NCI-H1436 treated with DMSO at 0.1 percent for 48 hours (cell line): ENCODE data around the gene RCN2.
"Not testable (repeated sequence)": the region's sequence is repeated elsewhere in the genome, so short reads cannot be mapped to it uniquely, and the experiment has no call there.

Experiments used
- DNase-seq: peaks from one replicate; lab custom pipeline; 2025; lab: John Stamatoyannopoulos, UW

The RCN2 gene, protein sequence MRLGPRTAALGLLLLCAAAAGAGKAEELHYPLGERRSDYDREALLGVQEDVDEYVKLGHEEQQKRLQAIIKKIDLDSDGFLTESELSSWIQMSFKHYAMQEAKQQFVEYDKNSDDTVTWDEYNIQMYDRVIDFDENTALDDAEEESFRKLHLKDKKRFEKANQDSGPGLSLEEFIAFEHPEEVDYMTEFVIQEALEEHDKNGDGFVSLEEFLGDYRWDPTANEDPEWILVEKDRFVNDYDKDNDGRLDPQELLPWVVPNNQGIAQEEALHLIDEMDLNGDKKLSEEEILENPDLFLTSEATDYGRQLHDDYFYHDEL

DNA sequence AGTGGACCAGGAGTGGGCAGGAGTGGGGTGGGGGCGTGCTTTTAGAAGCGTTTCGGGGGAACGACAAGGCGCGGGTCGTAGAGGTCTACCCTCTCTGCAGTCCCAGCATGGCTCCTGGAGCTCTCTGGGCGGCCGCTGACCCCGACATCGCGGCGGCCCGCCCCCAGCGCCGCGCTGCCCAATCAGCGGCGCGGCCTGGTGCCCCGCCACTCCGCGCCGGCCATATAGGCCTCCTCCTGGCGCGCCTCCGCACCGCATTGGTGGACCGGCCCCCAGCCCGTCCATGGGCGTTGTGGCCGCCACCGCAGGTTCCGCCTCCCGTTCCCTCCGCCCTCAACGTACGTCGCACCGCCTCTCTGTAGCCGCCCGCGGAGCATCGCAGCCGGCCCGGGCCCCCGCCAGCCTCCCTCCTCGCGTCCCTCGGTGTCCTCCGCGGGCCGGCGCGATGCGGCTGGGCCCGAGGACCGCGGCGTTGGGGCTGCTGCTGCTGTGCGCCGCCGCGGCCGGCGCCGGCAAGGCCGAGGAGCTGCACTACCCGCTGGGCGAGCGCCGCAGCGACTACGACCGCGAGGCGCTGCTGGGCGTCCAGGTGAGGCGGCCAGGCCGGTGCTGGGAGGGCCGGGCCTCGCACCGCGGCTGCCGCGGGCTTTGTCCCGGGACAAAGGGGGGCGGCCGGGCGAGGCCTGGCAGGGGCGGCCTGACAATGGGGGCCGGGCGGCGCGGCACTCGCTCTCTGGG lies at the start of gene RCN2:
Gene RCN2 (plus strand): TSS at position 353 of the 738 bp plus-strand sequence. CDS start 93 bp downstream, at position 446.
- peak; percentile 66 for DNase-seq

DNA sequence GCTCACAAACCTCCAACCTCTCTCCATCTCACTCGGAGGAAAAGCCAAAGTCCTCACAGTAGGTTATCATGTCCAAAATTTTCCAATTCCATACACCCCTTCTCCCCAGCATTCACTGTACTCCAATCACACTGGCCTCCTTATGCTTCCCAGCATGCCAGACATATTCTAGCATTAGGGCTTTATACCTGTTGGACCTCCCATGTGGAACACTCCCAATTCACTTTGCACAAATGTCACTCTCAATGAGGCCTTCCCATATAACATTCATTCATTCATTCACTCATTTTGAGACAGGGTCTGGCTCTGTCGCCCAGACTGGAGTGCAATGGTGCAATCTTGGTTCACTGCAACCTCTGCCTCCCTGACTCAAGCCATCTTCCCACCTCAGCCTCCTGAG lies 46.3 kb upstream of the RCN2 start:
- DNase-seq: no peak

DNA sequence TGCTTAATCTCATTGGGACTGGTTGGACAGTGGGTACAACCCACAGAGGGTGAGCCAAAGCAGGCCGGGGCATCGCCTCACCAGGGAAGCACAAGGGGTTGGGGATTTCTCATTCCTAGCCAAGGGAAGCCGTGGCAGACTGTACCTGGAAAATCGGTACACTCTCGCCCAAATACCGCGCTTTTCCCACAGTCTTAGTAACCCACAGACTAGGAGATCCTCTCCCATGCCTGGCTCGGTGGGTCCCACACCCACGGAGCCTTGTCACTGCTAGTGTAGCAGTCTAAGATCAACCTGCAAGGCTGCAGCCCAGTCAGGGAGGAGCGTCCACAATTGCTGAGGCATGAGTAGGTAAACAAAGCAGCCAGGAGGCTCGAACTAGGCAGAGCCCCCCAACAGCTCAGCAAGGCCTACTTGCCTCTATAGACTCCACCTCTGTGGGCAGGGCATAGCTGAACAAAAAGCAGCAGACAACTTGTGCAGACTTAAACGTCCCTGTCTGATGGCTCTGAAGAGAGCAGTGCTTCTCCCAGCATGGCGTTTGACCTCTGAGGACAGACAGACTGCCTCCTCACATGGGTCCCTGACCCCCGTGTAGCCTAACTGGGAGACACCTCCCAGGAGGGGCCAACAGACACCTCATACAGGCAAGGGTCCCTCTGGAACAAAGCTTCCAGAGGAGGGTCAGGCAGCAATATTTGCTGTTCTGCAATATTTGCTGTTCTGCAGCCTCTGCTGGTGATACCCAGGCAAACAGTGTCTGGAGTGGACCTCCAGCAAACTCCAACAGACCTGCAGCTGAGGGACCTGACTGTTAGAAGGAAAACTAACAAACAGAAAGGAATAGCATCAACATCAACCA lies 44.0 kb upstream of the RCN2 start:
- DNase-seq: not testable (repeated sequence)

DNA sequence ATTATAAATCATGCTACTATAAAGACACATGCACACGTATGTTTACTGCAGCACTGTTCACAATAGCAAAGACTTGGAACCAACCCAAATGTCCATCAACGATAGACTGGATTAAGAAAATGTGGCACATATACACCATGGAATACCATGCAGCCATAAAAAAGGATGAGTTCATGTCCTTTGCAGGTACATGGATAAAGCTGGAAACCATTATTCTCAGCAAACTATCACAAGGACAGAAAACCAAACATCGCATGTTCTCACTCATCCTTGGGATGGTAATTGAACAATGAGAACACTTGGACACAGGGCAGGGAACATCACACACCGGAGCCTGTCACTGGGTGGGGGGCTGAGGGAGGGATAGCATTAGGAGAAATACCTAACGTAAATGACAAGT lies 38.7 kb upstream of the RCN2 start:
- DNase-seq: not testable (repeated sequence)

DNA sequence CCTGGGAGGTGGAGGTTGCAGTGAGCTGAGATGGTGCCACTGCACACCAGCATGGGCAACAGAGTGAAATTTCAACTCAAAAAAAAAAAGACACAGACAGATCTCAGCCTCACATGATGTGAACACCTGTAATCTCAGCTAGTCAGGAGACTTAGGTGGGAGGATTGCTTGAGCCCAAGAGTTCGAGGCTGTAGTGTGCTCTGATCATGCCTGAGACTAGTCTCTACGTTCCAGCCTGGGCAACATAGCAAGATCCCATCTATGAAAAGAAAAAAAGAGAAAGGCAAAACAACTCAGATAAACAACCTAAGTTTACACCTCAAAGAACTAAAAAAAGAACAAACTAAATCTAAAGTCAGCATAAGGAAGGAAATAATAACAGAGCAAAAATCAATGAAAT lies 37.4 kb upstream of the RCN2 start:
- no peak for DNase-seq

DNA sequence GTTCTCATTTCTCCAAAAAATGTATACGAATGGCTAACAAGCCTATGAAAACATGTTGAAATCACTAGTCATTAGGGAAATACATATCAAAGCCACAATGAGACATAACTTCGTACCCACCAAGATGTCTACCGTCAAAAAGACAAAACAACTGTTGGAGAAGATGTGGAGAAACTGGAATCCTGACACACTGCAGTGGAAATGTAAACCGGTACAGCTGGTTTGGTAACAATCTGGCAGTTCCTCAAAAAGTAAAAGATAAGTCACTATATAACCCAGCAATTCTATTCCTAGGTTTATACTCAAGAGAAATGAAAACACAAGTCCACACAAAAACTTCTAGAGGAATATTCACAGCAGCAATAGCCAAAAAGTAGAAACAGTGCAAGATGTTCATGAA lies 33.4 kb upstream of the RCN2 start:
- no peak for DNase-seq

DNA sequence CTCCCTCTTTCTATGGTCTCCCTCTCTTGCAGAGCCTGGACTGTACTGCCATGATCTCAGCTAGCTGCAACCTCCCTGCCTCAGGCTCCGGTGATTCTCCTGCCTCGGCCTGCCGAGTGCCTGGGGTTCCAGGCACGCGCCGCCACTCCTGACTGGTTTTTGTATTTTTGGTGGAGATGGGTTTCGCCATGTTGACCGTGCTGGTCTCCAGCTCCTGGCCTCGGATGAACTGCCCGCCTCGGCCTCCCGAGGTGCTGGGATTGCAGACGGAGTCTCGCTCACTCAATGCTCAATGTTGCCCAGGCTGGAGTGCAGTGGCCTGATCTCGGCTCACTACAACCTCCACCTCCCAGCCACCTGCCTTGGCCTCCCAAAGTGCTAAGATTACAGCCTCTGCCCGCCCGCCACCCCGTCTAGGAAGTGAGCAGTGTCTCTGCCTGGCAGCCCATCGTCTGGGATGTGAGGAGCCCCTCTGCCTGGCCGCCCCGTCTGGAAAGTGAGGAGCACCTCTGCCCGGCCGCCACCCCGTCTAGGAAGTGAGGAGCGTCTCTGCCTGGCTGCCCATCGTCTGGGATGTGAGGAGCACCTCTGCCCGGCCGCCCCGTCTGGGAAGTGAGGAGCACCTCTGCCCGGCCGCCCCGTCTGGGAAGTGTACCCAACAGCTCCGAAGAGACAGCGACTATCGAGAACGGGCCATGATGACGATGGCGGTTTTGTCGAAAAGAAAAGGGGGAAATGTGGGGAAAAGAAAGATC lies 32.2 kb upstream of the RCN2 start:
- not testable (repeated sequence) for DNase-seq

DNA sequence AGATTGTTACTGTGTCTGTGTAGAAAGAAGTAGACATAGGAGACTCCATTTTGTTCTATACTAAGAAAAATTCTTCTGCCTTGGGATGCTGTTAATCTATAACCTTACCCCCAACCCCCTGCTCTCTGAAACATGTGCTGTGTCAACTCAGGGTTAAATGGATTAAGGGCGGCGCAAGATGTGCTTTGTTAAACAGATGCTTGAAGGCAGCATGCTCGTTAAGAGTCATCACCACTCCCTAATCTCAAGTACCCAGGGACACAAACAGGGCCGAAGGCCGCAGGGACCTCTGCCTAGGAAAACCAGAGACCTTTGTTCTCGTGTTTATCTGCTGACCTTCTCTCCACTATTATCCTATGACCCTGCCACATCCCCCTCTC lies 31.6 kb upstream of the RCN2 start:
- DNase-seq: not testable (repeated sequence)

DNA sequence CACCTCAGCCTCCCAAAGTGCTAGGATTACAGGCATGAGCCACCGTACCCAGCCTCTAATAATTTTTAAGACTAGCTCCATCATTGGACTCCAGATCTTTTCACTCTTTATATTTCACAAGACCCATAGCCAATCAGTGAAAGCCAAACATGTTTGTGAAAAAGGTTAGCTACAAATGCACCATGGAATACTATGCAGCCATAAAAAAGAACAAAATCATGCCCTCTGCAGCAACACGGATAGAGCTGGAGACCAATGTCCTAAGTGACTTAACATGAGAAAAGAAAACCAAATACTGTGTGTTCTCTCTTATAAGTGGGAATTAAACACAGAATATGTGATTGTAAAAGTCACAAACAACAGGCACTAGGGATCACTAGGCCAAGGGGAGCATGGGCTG lies 29.6 kb upstream of the RCN2 start:
- DNase-seq: no peak

DNA sequence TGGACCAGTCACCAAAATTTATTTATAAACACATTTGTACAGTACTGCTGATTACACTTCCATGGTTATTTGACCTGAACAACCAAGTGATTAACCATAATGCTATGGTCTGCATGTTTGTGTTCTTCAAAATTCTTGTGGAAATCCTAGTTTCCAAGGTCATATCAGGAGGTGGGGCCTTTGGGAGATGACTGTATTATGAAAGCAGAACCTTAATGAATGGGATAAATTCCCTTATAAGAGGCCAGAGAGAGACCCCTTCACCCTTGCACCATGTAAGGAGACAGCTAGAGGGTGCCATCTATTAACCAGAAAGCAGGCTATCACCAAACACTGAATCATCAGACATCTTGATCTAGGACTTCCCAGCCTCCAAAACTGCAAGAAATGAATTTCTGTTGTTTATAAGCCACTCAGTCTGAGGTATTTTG lies 28.3 kb upstream of the RCN2 start:
- DNase-seq: no peak

DNA sequence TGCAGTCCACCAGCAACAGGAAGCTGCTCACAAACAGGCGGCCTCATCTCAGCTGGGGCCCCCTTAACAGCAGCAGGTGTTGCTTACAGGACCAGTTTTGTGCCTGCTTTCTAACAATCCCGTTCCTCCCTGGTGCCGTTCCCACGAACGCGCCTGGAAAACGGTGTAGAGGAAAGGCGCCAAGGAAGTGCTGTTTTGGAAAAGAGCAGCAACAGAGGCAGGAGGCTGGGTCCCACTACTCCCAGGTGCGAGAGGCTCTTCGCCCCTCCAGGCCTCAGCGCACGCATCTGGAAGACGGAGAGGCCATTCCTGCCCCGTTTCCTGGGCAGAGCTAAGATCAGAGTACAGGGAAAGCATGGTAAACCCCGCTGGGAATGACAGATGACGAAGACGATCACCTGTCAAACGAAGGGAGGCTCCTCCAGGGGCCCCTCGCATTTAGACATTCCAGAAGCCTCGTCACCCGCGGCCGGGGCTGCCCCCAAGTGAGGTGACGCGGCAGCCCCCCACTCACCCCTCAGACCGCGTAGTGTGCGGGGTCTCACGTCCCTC lies 27.0 kb upstream of the RCN2 start:
- no peak for DNase-seq

DNA sequence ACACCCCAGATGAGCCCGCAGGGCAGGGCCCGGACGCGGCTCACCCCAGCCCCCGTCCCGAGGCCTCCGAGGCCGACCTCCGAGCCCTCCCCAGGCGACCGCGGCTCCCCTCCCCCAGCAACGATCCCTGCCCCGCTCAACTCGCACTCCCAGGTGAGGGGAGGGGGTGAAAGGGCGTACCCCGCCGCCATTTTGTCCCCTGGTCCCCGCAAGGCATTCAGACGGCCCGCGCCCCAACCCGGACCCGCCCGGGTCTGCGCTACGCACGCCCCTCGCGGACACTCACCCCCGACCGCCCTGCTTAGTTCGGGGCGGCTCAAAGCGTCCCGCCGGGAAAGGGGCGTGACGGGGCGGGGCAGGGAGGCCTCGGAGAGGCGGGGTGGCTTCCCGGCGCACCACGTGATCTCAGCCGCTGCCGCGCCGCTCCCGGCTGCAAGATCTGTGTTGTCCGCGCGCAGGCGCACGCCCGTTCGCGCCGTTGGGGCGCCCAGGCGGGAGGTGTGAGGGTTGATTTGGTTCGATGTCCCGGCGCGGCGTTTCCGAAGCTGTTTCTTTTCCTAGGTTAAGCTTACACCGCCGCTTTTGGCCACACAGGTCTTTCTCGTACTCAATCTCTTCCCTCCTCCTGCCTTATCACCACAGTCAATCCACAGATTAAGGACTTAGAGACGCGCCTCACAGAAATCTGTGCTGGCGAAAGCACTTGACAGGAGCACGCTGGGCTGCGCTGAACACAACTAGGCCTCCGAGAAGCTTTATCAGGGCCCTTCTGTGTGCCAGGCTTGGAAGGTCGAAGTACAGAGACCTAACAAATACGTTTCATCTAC lies 26.3 kb upstream of the RCN2 start, which contains the start of gene SCAPER:
Gene SCAPER (minus strand): TSS at position 328 of the 827 bp plus-strand sequence. CDS start 21,523 bp downstream, outside the sequence.
- peak; percentile 50 for DNase-seq

DNA sequence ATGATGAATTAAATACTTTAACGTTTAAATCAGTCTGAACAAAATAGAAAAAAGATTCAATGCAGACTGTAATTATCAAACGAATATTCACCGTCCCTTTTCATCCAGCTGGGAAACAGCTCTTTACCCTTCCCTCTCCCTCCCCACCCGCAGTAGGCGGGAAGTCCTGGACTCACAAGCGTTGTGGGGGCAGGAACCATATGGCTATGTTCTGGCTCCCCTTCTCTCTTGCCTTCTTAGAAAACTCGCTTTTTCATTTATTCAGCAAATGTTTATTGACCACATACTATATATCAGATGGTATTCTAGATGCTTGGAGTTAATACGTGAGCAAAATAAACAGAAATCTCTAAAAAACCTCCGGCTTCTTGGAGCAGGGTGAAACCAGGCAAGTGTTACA lies 25.7 kb upstream of the RCN2 start:
- no peak for DNase-seq

DNA sequence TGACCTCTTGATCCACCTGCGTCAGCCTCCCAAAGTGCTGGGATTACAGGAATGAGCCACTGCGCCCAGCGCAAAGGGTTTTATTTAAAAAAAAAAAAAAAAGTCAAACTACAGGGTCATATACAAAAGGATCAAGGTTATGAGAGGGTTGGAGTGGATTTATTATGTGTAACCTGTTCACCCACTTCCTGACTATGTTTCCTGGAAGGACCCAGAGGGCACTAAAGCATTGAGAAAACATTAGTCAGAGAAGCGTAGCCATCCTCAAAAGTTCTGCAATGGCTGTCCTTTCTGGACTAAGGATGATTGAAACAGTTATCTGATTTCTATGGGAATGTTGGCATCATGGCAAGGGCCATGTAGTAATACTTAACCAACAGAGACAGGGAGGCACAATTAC lies 19.1 kb upstream of the RCN2 start:
- no peak for DNase-seq

DNA sequence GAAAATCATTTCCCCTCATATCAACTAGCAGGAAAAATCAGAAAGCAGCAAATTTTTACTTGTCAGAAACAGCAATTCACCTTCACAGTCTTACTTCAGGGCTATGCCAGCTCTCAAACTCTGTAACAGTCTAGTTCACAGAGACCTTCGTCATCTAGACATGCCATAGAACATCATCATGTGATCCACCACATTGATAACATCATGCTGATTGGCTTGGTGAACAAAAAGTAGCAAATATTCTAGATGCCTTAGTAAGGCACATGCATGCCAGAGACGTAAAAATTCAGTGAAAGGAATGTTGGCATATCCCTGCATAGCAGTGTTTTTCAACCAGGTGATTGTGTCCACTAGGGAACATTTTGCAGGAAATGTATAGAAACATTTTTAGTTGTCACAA lies 17.8 kb upstream of the RCN2 start:
- DNase-seq: no peak

DNA sequence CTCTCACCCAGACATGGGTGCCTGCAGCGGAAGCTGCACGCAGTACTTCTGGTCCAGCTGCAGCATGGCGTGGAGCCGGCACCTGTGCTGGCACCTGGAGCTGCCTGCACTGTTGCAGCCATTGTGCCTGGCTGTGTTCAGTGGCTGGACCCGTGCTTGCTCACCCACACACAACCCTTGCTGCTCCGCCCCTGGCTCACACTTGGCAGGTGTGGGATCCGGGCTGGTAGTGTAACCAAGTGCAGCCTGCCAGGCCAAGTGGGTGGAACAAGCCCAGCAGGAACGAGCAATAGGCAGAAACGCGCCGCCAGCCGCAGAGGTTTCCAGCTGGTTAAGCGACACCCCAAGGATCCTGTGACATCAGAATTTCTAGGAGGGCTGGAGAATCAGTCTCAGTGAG lies 15.2 kb upstream of the RCN2 start:
- no peak for DNase-seq

DNA sequence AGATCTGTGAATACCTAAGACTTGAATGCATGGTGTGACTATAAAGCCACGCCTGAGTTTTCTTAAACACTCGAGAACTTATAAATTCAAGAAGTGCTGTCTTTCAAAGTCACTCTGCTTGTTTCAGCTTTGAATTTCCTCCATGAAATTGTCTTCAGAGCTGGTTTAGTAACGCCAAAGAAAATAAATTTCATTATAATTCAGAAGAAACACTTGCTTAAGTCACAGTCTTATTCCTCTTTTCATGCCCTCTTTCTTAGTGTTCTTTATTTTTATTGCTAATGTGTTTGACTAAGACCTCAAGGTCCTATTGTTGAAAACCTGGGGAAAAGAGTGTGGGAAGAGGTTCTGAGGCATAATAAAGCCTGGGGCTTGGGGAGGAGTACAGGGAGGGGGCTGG lies 3.3 kb upstream of the RCN2 start:
- DNase-seq: no peak

DNA sequence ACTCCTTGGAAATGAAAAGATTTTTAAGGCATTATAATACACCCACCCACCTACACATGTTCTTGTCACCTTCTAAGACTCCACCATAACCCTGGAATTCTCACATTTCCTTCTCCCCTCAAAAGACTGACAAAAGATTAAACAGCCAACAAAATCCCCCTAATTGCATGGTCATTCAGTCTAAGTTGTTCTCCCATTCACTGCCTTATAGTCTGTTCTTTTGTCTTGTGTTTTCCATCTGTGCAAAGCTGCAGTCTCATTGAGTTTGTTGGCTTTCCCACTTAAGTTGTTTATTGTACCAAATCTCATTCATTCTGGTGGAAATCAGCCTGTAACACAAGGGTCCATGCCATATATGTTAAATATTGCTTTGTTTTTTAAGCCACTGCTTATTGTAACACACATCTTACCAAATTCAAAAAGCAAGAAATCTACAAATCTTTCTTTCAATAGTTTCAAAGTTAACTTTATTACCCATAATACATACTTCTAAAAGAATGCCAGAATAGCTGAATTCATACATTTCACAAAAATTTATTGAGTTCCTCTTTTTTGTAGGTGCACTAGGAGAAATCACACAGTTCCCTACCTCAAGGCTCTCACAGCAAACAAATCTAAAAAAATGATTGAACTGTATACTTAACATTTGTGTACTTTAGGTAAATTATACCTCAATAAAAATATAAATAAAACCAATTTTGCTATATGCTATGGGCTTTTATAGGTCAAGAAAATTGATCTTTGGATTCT lies 2.4 kb upstream of the RCN2 start:
- no peak for DNase-seq

DNA sequence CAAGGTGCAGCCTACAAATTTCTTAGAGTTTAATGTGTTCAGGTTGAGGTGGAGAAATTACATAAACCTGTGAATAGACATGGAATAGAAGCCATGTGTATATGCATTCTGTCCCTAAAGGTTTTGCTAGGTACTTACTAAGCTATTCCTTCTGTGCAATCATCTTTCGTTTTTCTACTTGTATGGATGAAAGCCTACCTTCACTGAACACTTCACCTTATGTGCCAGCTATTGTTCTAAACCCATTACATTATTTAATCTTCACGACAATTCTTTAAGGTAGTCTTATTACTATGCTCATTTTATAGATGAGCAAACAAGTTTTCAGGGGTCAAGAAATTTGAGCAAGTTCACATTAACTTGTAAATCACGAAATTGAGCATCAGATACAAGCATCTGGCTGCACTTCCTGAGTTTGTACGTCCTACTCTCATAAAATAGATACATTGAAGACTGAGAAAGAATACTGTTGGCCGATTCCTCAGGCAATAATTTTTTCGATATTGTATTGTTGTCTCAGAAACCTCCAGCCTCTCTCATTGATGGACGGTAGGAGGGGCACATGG lies 635 bp upstream of the RCN2 start:
- DNase-seq: no peak
